OCI-LY3 (cell line): ENCODE results near the gene EXO5.
"Not testable (repeated sequence)": the region's sequence is repeated elsewhere in the genome, so short reads cannot be mapped to it uniquely, and the experiment has no call there.

ENCODE experiments used
- CTCF ChIP-seq: fragments of 200-600, 300-600 bp; sonication (generic); IDR thresholded peaks from 2 replicates; pipeline ENCODE4 v1.5.1; 2014; ENCODE audit warnings: antibody characterized with exemption, low read length, low read depth
- EZH2phosphoT487 ChIP-seq: fragments of 200-600 bp; shearing (Covaris generic); IDR thresholded peaks from 2 replicates; pipeline ENCODE4 v1.6.1; 2018; ENCODE audit warnings: antibody characterized with exemption, mixed run types, low read depth

GRCh38 chr1:40502651-40503050 lies 5.9 kb upstream of the EXO5 start:
- not testable (repeated sequence) for TF ChIP-seq CTCF, EZH2phosphoT487
